Lower leg skin (tissue), 4 donors: ENCODE results near the gene PARK7. TPM values are rescaled to one million over a fixed set of nuclear protein-coding genes. Genes with fewer than 3 reads are reported as not detected.

Source experiments
- DNase-seq, 2 donors: peaks; one replicate each; pipeline ENCODE4 v3.0.0-alpha.2; 2019; ENCODE audit warnings: low spot score in 2 of 2
- H3K4me3 ChIP-seq: fragments of 200-600 bp; sonication (generic); 2 replicates; pipeline ENCODE4 v1.5.1; 2017; ENCODE audit warnings: mild to moderate bottlenecking, low read depth; ENCODE audit not compliant: poor library complexity, severe bottlenecking
- POLR2A ChIP-seq, 2 donors: fragments of 450-650 bp; IDR thresholded peaks; one replicate each; pipeline ENCODE4 v1.6.1; 2016 to 2017; ENCODE audit warnings: antibody characterized with exemption in 2 of 2, mild to moderate bottlenecking in 1 of 2, moderate library complexity in 1 of 2
- WGBS, 2 donors: methylation state at CpG; one replicate each; pipeline ENCODE4 v1.1.5; 2018; 5-methylcytosine and 5-hydroxymethylcytosine counted together
- intact Hi-C: fragments of 100-400 bp; cut with DNase I; formaldehyde crosslinking; loops from one replicate; pipeline ENCODE4 v1.15.0; 2023; ENCODE audit warnings: low total_unique reads
- total RNA-seq, 4 donors: library from RNA; depleted of rRNA; stranded (reverse); fragments of >200 nt; gene quantifications; one replicate each; pipeline ENCODE4 v1.1.0, GENCODE V29; 2016
- TF ChIP-seq, protein P1 (sequence below), 3 donors: fragments of 450-650 bp; IDR thresholded peaks; one replicate each; pipeline ENCODE4 v1.5.1; 2016; ENCODE audit warnings: antibody characterized with exemption in 3 of 3, mild to moderate bottlenecking in 3 of 3, moderate library complexity in 2 of 3

The PARK7 gene
- total RNA-seq, 4 donors from 2014 or later = 74.8 to 94.0 (median 87.8) TPM

DNA sequence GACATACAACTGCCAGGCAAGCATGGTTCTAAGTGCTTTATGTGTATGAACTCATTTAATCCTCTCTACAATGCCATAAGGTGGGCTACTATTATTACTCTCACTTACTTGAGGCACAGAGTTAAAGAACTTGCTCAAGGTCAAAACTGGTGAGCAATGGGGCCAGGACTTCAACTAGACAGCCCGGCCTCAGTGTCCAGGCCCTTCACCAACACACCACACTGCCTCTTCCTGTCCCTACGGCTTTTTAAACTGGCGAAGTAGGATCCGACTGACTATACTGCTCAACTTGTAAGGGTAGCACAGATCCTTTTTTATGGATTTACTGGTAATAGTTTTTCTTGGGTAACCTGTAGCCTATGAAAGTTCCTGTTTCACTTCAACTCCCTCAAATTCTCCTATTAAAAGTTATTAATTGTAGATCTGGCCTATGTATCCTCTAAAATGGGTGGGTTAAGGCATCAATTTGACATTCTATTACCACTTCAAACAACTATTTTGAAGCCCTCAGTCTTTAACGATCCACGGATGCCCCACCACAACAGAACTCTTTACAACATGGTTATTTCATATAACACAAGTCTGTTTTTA, 60.3 kb downstream of the PARK7 start:
- intact Hi-C loops = no loop called here
- 75 to 83% methylated on average over 6 of the region's 6 CpGs for WGBS, 2 donors
- TF ChIP-seq POLR2A (IDR thresholded peaks at IDR 0.05) = no peak
- TF ChIP-seq, protein P1, sequence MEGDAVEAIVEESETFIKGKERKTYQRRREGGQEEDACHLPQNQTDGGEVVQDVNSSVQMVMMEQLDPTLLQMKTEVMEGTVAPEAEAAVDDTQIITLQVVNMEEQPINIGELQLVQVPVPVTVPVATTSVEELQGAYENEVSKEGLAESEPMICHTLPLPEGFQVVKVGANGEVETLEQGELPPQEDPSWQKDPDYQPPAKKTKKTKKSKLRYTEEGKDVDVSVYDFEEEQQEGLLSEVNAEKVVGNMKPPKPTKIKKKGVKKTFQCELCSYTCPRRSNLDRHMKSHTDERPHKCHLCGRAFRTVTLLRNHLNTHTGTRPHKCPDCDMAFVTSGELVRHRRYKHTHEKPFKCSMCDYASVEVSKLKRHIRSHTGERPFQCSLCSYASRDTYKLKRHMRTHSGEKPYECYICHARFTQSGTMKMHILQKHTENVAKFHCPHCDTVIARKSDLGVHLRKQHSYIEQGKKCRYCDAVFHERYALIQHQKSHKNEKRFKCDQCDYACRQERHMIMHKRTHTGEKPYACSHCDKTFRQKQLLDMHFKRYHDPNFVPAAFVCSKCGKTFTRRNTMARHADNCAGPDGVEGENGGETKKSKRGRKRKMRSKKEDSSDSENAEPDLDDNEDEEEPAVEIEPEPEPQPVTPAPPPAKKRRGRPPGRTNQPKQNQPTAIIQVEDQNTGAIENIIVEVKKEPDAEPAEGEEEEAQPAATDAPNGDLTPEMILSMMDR (IDR thresholded peaks at IDR 0.05) = no peak
- no peak for DNase-seq
- no peak overlapping the region for H3K4me3 ChIP-seq

DNA sequence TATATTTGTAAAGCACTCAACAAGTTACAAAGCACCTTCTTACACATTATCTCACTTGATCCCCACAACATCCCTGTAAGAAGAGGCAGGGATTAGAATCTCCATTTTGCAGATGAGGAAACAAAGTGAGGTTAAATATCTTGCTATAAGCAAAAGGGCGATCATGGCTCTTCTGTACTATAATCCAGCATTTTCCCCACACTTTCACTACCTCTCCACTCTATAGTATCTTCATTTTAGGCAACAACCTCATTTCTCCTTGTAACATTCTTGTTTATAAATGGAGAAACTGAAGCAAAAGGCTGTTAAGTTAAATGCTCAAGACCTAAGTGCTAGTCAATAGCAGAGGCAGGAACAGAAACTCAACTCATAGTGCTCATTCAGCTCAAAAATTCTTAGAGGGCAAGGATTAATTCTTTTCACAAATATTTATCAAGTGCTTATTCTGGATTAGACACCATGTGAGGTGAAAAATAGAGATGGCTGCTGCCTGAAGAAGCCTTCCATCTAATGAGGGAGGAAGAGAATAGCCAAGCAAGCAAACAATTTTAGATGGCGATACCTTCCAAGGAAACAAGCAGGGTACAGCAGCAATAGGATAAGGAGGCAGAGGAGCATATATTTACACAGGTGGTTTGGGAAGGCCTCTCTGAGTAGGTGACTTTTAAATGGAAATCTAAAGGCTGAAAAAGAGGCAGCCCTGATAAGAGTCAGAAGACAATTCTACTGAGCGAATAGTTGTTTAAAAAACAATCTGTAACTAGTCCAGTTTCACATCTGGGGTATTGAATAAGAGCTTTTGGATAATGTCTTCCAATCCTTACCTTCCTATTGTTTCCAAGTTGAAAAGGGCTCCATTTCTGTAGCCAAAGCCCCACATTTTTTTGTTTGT, 61.1 kb downstream of the PARK7 start:
- no peak overlapping the region for H3K4me3 ChIP-seq
- 74 to 81% methylated on average over 3 of the region's 3 CpGs for WGBS, 2 donors
- intact Hi-C loops = no loop called here
- no peak for DNase-seq
- no peak for TF ChIP-seq POLR2A (IDR thresholded peaks at IDR 0.05)
- TF ChIP-seq, protein P1 (IDR thresholded peaks at IDR 0.05) = no peak

DNA sequence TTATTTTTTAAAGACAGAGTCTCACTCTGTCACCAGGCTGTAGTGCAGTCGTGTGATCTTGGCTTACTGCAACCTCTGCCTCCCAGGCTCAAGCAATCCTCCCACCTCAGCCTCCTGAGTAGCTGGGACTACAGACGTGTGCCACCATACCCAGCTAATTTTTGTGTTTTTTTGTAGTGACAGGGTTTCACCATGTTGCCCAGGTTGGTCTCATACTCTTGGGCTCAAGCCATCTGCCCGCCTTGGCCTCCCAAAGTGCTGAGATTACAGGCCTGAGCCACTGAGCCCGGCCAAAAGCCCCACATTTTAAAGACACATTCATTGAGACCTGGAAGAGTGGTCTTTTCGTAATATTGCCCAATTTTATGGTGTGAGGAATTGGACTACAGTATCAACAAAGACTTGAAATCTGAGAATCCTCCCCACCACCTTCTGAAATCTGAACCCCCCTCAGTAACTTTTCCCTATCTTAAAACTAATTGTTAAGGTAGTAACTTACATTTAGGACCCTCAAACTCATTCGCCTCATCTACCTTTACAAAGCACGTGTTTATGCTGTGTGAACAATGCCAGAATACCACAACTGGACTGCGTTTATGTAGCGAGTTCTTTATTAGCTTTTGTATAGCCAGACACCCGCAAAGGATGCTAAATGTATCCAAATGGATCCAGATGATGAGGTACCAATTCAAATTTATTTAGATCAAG, 61.9 kb downstream of the PARK7 start:
- no peak overlapping the region for H3K4me3 ChIP-seq
- no peak for DNase-seq
- intact Hi-C loops = no loop called here
- 68 to 75% methylated on average over 10 of the region's 10 CpGs for WGBS, 2 donors
- TF ChIP-seq POLR2A (IDR thresholded peaks at IDR 0.05) = no peak
- TF ChIP-seq, protein P1 (IDR thresholded peaks at IDR 0.05) = no peak

DNA sequence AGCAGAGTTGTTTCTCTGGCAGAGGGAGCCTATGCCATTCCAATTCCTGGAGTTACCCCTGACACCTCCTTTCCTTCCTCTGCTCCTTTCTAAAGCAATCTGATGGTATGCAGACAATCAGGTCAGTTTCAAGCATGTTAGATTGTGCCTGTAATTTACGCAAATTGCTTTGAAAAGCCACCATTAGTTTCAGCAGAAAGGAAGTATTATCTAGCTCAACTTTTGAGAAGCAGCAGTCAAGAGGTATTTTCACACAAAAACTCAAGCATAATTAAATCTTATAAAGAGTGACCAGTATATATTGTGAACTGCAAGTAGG, 62.4 kb downstream of the PARK7 start:
- H3K4me3 ChIP-seq = no peak overlapping the region
- intact Hi-C loops = no loop called here
- WGBS, 2 donors = 63 to 66% methylated on average over 1 of the region's 1 CpG
- no peak for DNase-seq
- TF ChIP-seq, protein P1 (IDR thresholded peaks at IDR 0.05) = no peak
- TF ChIP-seq POLR2A (IDR thresholded peaks at IDR 0.05) = no peak

DNA sequence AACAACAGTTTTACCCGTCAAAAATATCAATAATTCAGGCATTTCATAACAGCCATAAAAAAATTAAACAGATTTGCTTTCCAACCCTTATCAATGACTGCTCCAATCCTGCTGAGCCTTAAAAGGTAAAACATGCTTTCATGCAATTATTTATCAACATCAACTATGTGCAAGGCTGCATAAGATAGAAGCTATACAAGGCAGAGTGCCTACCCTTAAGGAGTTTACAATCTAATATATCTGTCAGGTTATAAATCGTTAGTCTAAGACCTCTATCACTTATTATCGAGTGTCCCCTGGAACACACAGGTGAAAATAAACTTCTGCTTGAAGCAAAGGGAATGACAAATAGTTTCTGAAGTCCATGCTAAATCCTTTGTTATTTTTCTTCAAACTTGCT, 62.8 kb downstream of the PARK7 start:
- no peak for DNase-seq
- H3K4me3 ChIP-seq = peak overlapping the region; percentile 84
- TF ChIP-seq, protein P1 (IDR thresholded peaks at IDR 0.05) = no peak
- TF ChIP-seq POLR2A (IDR thresholded peaks at IDR 0.05) = no peak
- WGBS, 2 donors = 62 to 65% methylated on average over 3 of the region's 3 CpGs
- intact Hi-C loops = no loop called here
